CD4-positive, alpha-beta T cell treated with Interleukin-1 beta for 1 hour (primary cell): Measurements from ENCODE around the gene TECPR2.
A peak's percentile ranks its signal among the peaks of the same experiment; 100 is the strongest.
"Not testable (repeated sequence)": the region's sequence is repeated elsewhere in the genome, so short reads cannot be mapped to it uniquely, and the experiment has no call there.

Source experiments
- DNase-seq, 2 donors: peaks; one replicate each; pipeline ENCODE4 v3.0.0-alpha.2; 2020 to 2022

Gene TECPR2

DNA sequence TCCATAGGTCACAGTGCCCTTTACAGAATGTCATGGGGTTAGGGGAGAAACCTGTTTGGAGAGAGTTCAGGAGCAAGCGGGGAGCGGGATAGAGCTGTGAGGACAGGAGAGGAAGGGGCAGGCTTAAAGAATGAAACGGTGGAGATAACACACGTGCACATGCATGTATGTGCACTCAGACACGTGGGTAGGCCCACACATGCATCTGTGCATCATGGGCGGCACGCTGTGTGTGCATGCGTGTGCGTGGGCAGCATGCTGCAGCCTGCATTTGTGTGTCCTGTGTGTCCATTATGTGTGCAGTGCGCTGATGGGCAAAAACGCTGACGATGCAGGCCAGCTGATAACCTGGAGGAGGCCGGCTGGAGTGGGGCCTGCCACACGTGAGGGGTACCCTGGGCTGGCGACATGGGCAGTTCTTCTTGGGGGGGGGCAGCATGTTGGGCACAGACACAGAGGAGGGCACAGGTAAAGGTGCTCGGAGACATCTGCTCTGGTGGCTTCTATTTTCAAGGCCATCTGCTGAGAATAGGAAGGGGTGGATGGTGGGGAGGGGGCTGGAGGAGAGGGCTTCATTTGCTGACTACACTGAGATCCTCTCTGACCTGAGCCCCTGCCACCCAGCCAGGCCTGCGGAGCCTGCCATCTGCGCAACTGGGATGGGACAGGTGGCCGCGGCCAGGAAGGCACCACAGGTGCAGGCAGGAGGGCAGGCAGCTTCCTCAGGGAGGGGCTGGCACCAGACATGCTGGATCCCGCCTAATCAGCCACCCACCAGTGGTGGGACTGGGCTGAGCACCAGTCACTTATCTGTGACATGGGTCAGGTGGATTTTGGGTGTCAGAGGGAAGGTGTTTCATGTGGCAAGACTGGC is 151.4 kb downstream of the TECPR2 start:
- DNase-seq = no peak

DNA sequence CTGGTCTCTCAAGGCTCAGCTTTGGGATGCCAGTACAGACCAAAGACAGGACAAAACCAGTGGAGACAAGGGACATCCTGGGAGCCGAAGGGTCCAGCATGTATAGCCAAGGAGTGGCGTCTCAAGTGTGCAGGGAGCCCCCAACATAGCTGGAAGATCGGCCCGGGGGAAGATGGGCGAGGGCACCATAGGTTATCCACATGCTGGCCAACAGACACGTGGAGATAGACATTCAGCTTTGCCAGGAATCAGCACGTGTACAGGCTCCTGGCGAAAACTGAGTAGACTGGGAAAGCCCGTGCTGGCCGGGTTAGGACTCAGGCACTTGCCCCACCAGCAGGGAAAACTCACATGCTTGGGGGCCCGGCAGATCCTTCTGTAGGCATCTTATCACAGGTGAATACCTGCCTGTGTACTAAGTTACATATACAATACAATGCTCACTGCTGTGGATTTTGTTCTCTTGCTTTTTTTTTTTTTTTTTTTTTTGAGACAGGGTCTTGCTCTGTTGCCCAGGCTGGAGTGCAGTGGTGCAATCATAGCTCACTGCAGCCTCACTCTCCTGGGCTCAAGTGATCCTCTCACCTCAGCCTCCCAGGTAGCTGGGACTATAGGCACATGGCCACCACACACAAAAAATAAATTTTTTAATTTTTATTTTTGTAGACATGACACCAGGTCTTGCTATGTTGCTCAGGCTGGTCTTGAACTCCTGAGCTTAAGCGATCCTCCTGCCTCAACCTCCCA is 152.4 kb downstream of the TECPR2 start:
- DNase-seq = no peak

GRCh38 chr14:102516531-102517391 is 154.0 kb downstream of the TECPR2 start:
- DNase-seq = peak; percentile 52 to 61

GRCh38 chr14:102517392-102518062 is 154.8 kb downstream of the TECPR2 start:
- DNase-seq = no peak

DNA sequence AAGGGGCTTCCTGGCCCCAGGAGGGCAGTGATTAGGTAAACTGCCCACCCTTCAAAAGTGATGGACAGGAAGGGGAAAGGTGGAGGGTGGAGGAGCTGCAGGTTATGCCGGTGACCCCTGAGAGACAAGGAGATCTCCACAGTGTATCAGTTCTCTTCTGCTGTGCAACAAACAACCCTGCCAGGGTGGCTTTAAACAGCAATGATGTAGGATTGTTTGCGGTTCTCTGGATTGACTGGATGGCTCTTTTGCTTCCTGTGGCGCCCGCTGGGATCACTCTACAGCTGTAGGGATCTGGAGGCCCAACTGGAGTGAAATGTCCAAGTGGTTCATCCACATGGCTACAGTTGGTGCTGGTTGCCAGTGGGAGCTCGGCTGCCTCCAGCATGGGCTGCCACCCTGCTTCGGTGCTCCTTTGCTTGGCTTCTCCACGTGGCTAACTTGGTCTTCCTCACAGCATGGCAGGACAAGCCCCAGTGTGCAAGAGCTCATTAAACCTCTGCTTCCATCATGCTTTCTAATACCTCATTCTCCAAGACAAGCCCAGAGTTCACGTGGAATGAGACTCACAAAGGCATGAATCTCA is 155.4 kb downstream of the TECPR2 start:
- DNase-seq = no peak

- DNase-seq = not testable (repeated sequence)
These were observed 157.0 kb downstream of the TECPR2 start for GRCh38 chr14:102519709-102520108.

DNA sequence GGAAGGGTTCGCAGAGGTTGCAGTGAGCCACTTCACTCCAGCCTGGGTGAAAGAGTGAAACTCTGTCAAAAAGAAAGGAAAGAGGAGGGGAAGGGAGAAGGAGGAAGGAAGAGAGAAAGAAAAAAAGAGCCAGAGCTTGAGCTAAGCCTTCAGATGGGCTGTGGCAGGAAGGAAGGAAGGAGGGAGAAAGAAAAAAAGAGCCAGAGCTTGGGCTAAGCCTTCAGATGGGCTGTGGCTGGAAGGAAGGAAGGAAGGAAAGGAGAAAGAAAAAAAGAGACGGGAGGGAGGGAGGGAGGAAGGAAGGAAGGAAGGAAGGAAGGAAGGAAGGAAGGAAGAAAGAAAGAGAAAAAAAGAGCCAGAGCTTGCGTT is 160.4 kb downstream of the TECPR2 start:
- no peak for DNase-seq

DNA sequence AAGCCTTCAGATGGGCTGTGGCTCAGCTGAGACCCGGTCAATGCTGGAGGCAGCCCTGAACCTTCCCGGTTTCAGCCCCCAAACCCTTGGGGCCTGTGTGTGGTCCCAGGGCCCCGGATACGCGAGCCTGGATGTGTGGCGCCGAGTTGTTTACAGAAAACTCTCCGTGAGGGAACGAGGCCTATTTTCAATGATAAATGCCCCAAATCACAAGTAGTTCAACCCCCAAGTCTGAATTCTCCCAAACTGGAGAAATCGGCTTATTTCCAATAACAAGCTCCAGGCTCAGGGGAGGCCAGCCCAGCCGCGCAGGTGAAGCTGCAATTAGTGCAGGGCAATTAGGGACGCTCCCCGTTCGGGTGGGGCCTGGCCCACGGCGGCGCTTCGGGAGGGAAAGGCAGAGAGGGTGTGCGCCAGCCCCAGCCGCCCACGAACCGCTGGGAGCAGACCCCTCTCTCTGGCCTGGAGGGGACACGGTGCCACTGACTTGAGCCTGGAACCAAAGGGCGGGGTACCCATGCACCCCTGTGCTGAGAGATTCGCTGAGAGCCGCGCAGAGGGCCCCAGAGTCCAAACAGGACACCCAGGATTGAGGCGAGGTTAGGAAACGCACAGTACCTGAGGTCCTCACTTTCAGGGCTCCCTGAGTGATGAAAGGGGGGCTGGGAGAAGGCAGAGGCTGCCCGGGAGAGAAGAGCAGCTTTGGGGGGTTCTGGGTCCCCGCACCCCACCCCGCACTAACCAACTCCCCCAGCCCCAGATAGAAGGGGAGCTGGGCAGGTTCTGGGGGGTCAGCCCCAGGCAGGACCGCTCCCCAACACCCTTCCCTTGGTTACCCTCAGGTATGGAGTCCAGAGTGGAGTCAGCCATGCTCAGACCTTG is 161.1 kb downstream of the TECPR2 start:
- DNase-seq = no peak

DNA sequence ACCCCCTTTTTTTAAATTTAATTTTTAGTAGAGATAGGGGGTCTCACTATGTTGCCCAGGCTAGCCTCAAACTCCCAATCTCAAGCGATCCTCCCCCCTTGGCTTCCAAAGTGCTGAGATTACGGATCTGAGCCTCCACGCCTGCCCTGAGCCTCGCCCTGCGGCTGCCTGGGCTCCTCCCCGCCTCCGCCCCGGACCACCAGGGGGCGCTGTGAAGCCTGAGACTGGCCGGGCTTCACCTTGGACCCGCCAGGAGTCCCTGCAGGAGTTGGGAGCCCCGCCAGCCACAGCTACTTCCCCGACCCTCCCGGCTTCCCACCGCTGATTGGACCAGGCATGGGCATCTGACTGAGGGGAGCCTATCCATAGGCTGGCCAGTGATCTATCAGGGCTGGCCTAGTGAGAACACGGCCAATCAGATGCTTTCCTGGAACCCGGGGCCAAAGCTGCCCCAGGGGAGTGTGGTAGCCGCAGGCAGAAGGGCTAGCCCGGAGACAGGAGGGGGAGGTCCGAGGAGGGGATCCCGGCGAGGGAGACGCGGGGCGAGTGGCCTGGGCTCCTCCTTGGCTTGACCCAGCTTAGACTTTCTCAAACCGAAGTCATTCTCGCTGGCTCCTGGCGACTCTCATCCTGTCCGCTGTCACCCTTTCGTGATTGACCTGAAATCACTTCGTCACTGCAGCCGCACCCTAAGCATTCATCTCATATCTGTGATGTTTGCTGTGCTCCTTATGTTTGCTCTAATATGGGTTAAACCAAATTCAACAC is 161.9 kb downstream of the TECPR2 start:
- DNase-seq = peak; percentile 93 to 94

DNA sequence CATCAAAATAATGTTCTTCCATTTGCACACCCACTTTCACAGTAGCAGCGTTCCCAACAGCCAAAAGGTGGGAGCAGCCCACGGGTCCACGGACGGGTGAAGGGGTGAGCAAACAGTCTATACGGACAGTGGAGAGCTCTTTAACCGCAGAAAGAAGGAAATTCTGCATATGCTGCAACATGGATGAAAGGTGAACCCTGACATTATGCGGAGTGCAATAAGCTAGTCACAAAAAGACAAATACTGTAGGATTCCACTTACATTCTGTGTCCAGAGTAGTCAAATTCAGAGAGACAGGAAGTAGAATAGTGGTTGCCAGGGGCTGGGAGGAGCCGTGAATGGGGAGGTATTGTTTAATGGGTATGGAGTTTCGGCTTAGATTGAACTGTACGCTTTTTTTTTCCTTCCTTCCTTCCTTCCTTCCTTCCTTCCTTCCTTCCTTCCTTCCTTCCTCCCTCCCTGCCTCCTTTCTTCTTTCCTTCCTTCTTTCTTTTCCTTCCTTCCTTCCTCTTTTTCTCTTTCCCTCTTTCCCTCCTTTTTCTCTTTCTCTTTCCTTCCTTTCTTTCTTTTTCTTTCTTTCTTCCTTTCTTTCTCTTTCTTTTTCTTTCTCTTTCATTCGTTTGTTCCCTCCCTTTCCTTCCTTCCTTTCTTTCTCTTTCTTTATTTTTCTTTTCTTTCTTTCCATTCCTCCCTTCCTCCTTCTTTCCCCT is 162.6 kb downstream of the TECPR2 start:
- DNase-seq = peak; percentile 43 to 50

DNA sequence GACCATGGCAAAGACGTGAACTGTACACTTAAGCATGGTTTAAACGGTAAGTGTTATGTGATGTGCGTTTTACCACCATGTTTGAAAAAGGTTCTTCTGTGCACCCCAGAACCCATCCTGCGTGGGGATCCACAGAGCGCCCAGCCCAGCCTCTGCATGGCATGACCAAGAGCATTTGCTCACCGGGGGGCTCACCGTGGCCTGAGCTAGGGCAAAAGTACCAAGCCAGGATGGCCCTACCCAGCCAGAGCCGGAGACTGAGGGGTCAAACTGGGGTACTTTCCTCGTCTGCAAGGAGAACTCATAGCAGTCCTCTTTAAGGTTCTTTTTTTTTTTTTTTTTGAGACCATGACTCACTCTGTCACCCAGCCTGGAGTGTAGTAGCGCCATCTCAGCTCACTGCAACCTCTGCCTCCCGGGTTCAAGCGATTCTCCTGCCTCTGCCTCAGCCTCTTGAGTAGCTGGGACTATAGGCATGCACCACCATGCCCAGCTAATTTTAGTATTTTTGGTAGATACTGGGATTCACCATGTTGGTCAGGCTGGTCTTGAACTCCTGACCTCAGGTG is 163.3 kb downstream of the TECPR2 start:
- DNase-seq = no peak

GRCh38 chr14:102528431-102529170 is 165.9 kb downstream of the TECPR2 start:
- DNase-seq = no peak

DNA sequence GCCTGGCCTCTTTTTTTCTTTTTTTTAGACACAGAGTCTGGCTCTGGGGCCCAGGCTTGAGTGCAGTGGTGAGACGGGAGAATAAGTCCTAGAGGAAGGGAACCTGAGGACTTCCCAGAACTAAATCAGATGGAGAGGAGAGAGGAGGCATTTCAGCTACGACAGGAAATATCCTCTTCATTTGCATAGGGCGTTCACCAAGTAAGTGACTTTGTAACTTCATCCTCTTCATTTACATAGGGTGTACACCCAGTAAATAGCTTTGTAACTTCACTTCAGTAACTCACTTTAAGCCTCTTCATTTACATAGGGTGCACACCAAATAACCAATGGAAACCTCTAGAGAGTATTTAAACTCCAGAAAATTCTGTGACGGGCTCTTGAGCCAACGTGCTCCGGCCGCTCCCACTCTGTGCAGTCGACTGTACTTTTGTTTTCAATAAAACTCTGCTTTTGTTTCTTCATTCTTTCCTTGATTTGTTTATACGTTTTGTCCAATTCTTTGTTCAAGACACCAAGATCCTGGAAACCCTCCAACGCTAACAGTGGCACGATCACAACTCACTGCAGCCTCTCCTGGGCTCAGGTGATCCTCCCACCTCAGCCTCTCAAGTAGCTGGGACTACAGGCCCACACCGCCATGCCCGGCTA is 168.2 kb downstream of the TECPR2 start:
- DNase-seq = no peak

- no peak for DNase-seq
These were observed 169.5 kb downstream of the TECPR2 start for GRCh38 chr14:102532204-102532658.

GRCh38 chr14:102537981-102538601 is 175.3 kb downstream of the TECPR2 start:
- no peak for DNase-seq

DNA sequence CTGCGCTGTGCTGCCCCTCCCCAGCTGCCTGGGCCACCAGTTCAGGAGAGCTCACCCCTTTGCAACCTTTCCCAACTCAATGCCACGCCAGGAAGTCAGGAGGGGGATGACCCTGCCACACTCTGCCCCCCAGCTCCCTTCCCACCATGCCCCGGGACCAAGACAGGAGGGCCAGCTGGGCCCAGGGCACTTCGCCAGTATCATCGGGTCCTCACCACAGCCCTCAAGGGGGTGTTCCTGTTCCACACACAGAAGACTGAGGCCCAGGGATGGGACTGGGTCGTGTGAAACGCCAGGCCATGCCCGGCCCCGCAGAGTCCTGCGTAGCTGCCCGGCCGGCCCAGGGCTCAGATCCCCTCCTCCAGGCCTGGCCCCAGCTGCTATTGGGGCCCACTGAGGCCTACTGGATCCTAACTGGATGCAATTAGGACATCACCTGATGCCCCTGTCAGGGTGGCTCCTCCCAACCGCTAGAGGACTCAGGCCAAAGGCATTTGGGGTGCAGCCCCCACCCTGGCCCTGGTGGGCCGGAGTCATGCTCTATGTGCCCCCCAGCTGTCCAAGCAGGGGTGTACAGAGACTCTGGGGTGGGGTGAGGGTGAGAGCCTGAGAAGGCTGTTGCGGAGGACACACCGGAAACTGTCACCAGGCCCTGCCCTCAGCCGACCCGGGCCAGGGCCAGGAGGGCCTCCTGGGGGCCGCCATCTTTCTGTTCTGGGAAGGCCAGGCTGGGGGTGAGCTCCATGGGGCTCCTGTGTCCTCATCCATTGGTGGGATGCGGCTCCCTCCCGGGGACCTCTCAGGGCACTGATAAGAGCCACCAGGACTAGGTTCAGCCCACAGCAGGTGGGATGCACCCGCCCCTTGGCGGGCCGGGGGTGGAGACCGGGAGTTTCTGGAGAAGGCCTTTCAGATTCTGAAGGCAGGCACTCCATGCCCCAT is 176.1 kb downstream of the TECPR2 start:
- no peak for DNase-seq
